DLD1 (cell line): ENCODE results near the gene FAM117B.
"Not testable (repeated sequence)": the region's sequence is repeated elsewhere in the genome, so short reads cannot be mapped to it uniquely, and the experiment has no call there.

Experiments used
- in situ Hi-C: cut with HindIII; loops from 2 replicates; pipeline ENCODE4 v1.10.0; 2017; ENCODE audit warnings: low sequenced_read_pairs

FAM117B gene

GRCh38 chr2:202807431-202808138, 172.8 kb downstream of the FAM117B start:
- in situ Hi-C loops: not testable (repeated sequence)

- in situ Hi-C loops: no loop called here
Observed at GRCh38 chr2:202808754-202809153, 174.0 kb downstream of the FAM117B start.

- in situ Hi-C loops: no loop called here
Observed at GRCh38 chr2:202813387-202813786, 178.6 kb downstream of the FAM117B start.

GRCh38 chr2:202814226-202814625, 179.5 kb downstream of the FAM117B start:
- in situ Hi-C loops: no loop called here

- in situ Hi-C loops: no loop called here
Observed at GRCh38 chr2:202815548-202816360, 181.0 kb downstream of the FAM117B start.

GRCh38 chr2:202817771-202818170, 183.0 kb downstream of the FAM117B start:
- in situ Hi-C loops: no loop called here

- in situ Hi-C loops: no loop called here
Observed at GRCh38 chr2:202818321-202818720, 183.6 kb downstream of the FAM117B start.
